HCT116 (cell line): ENCODE results near the gene KSR2. TPM values are rescaled to one million over a fixed set of nuclear protein-coding genes. Genes with fewer than 3 reads are reported as not detected.

Experiments
- ATAC-seq: fragments of 200-7000 bp; cut with Tn5 transposase; 2 replicates; pipeline ENCODE4 v1.9.1; 2020; ENCODE audit warnings: mild to moderate bottlenecking, moderate library complexity
- BruUV-seq: library from RNA; stranded (reverse); fragments of 400-500 nt; replicated peaks from 2 replicates; lab custom pipeline; 2021; lab: Mats Ljungman, UMichigan
- CTCF ChIA-PET: fragments of 300-600 bp; sonication (Branson Sonifier 250); formaldehyde crosslinking; loops from one replicate; lab custom pipeline; 2021; ENCODE audit warnings: antibody characterized with exemption; lab: Charles Lee
- POLR2A ChIA-PET: fragments of 300-600, 350-600 bp; sonication (Branson Sonifier 250); formaldehyde crosslinking; loops from one replicate; lab custom pipeline; 2021; ENCODE audit warnings: antibody characterized with exemption; lab: Charles Lee
- RAD21 ChIA-PET, 2 experiments: fragments of 300-600 bp; sonication (Branson Sonifier 250); formaldehyde crosslinking; loops; one replicate each; lab custom pipeline; 2023; ENCODE audit warnings: low total read pairs in 2 of 2; ENCODE audit not compliant: uncharacterized antibody in 2 of 2, unreplicated experiment in 2 of 2, low non-redundant PET in 1 of 2; lab: Charles Lee
- DNase-seq: peaks from one replicate; pipeline ENCODE4 v3.0.0-alpha.2; 2010; ENCODE audit warnings: low read depth, low spot score
- H2AFZ ChIP-seq: fragments of 200-600 bp; shearing (Covaris generic), sonication (generic); 2 replicates; pipeline ENCODE4 v1.6.1; 2017; ENCODE audit warnings: low read depth, mixed run types, mixed read lengths, antibody characterized with exemption, low read length; ENCODE audit not compliant: poor library complexity, severe bottlenecking
- H3K27ac ChIP-seq: 2 replicates; pipeline ENCODE4 v1.5.1; 2012; ENCODE audit warnings: low read depth, low read length
- H3K27me3 ChIP-seq: fragments of 200-600 bp; sonication (generic); 2 replicates; pipeline ENCODE4 v1.6.1; 2016; ENCODE audit warnings: mixed run types, low read length, mixed read lengths; ENCODE audit not compliant: insufficient read depth
- H3K36me3 ChIP-seq, 2 experiments: fragments of 200-500 bp in 1 of 2; fragments of 200-600 bp in 1 of 2; sonication (Bioruptor generic) in 1 of 2; sonication (generic) in 1 of 2; 2 replicates each; pipeline versions ENCODE4 v1.5.1 to v1.6.1; 2014 to 2016; ENCODE audit warnings: low read length in 2 of 2, inconsistent platforms in 1 of 2, mixed read lengths in 1 of 2, mixed run types in 1 of 2; ENCODE audit not compliant: insufficient read depth in 2 of 2, control insufficient read depth in 1 of 2
- H3K4me1 ChIP-seq, 2 experiments: fragments of 200-600 bp in 1 of 2; sonication (generic) in 1 of 2; 2 replicates each; pipeline versions ENCODE4 v1.5.1 to v1.6.1; 2012 to 2017; ENCODE audit warnings: low read length in 2 of 2, inconsistent platforms in 1 of 2, mild to moderate bottlenecking in 1 of 2, mixed read lengths in 1 of 2, mixed run types in 1 of 2, moderate library complexity in 1 of 2; ENCODE audit not compliant: insufficient read depth in 2 of 2, control insufficient read depth in 1 of 2
- H3K4me2 ChIP-seq: fragments of 200-600 bp; sonication (generic); 2 replicates; pipeline ENCODE4 v1.6.1; 2017; ENCODE audit warnings: mixed run types, low read length, mixed read lengths
- H3K4me3 ChIP-seq, 2 experiments: fragments of 200-600 bp in 1 of 2; sonication (generic) in 1 of 2; replicated peaks in 1 of 2; 2 replicates each; pipeline ENCODE4 v1.5.1; 2011 to 2016; ENCODE audit warnings: low read length in 2 of 2, control low read depth in 1 of 2, low read depth in 1 of 2, mild to moderate bottlenecking in 1 of 2, mixed read lengths in 1 of 2, mixed run types in 1 of 2
- H3K79me2 ChIP-seq: fragments of 200-600 bp; sonication (generic); 2 replicates; pipeline ENCODE4 v1.6.1; 2017; ENCODE audit warnings: mild to moderate bottlenecking, mixed run types, low read length, moderate library complexity, mixed read lengths; ENCODE audit not compliant: insufficient read depth
- H3K9ac ChIP-seq: fragments of 200-600 bp; sonication (generic); 2 replicates; pipeline ENCODE4 v1.6.1; 2016; ENCODE audit warnings: low read length, mixed read lengths
- H3K9me2 ChIP-seq: fragments of 200-600 bp; sonication (generic), shearing (Covaris generic); 2 replicates; pipeline ENCODE4 v1.6.1; 2017; ENCODE audit warnings: mixed run types, mild to moderate bottlenecking, moderate library complexity; ENCODE audit not compliant: insufficient read depth
- H3K9me3 ChIP-seq, 2 experiments: fragments of 200-500 bp in 1 of 2; fragments of 200-600 bp in 1 of 2; sonication (Bioruptor generic) in 1 of 2; sonication (generic) in 1 of 2; 2 replicates each; pipeline ENCODE4 v1.6.1; 2014 to 2017; ENCODE audit warnings: low read length in 2 of 2, mixed read lengths in 2 of 2, inconsistent platforms in 1 of 2, low read depth in 1 of 2, mild to moderate bottlenecking in 1 of 2, mixed run types in 1 of 2, moderate library complexity in 1 of 2; ENCODE audit not compliant: control insufficient read depth in 1 of 2, insufficient read depth in 1 of 2
- H4K20me1 ChIP-seq: fragments of 200-600 bp; sonication (generic), shearing (Covaris generic); 2 replicates; pipeline ENCODE4 v1.6.1; 2017; ENCODE audit warnings: mixed run types, mild to moderate bottlenecking, moderate library complexity; ENCODE audit not compliant: insufficient read depth
- ATF3 ChIP-seq: IDR thresholded peaks from 2 replicates; pipeline ENCODE4 v1.6.1; 2012
- CEBPB ChIP-seq: IDR thresholded peaks from 2 replicates; pipeline ENCODE4 v1.6.1; 2012; ENCODE audit warnings: low read depth
- CTCF ChIP-seq, 3 experiments: fragments of 200-600 bp in 1 of 3; sonication (generic) in 1 of 3; IDR thresholded peaks in 2 of 3; conservative IDR thresholded peaks in 1 of 3; 2 replicates each; pipeline ENCODE4 v1.5.1; 2012 to 2017; ENCODE audit warnings: low read depth in 2 of 3, low read length in 2 of 3, antibody characterized with exemption in 1 of 3, borderline replicate concordance in 1 of 3, control low read depth in 1 of 3, mild to moderate bottlenecking in 1 of 3, mixed read lengths in 1 of 3, mixed run types in 1 of 3, moderate library complexity in 1 of 3; ENCODE audit not compliant: insufficient read depth in 1 of 3
- EGR1 ChIP-seq: IDR thresholded peaks from 2 replicates; pipeline ENCODE4 v1.6.1; 2012; ENCODE audit warnings: low read depth
- ELF1 ChIP-seq: IDR thresholded peaks from 2 replicates; pipeline ENCODE4 v1.6.1; 2012; ENCODE audit warnings: low read depth, borderline replicate concordance
- EZH2 ChIP-seq: fragments of 200-600 bp; sonication (generic); IDR thresholded peaks from 2 replicates; pipeline ENCODE4 v1.6.1; 2017; ENCODE audit warnings: antibody characterized with exemption, mixed run types
- EZH2phosphoT487 ChIP-seq: fragments of 200-600 bp; IDR thresholded peaks from 2 replicates; pipeline ENCODE4 v1.6.1; 2018; ENCODE audit warnings: antibody characterized with exemption, borderline replicate concordance
- JUND ChIP-seq: IDR thresholded peaks from 2 replicates; pipeline ENCODE4 v1.6.1; 2012
- POLR2A ChIP-seq: IDR thresholded peaks from 2 replicates; pipeline ENCODE4 v1.7.0; 2011; ENCODE audit warnings: borderline replicate concordance; ENCODE audit not compliant: insufficient read depth, insufficient read length; ENCODE audit errors: extremely low read depth
- POLR2AphosphoS5 ChIP-seq: IDR thresholded peaks from 2 replicates; pipeline ENCODE4 v1.6.1; 2011; ENCODE audit warnings: mild to moderate bottlenecking, low read depth, low read length, moderate library complexity
- RAD21 ChIP-seq: IDR thresholded peaks from 2 replicates; pipeline ENCODE4 v1.6.1; 2012; ENCODE audit warnings: low read depth, mild to moderate bottlenecking
- REST ChIP-seq: IDR thresholded peaks from 2 replicates; pipeline ENCODE4 v1.6.1; 2012; ENCODE audit warnings: low read depth
- SIN3A ChIP-seq: IDR thresholded peaks from 2 replicates; pipeline ENCODE4 v1.6.1; 2012; ENCODE audit warnings: low read depth
- SP1 ChIP-seq: IDR thresholded peaks from 2 replicates; pipeline ENCODE4 v1.6.1; 2012; ENCODE audit warnings: low read depth
- SRF ChIP-seq: IDR thresholded peaks from 2 replicates; pipeline ENCODE4 v1.6.1; 2012; ENCODE audit warnings: low read depth
- YY1 ChIP-seq: IDR thresholded peaks from 2 replicates; pipeline ENCODE4 v1.6.1; 2011; ENCODE audit warnings: low read length, low read depth, moderate library complexity, mild to moderate bottlenecking; ENCODE audit not compliant: insufficient replicate concordance; ENCODE audit errors: extremely low read depth
- ZBTB33 ChIP-seq: IDR thresholded peaks from 2 replicates; pipeline ENCODE4 v1.6.1; 2011; ENCODE audit warnings: mild to moderate bottlenecking, low read length, moderate library complexity; ENCODE audit not compliant: insufficient replicate concordance; ENCODE audit errors: extremely low read depth
- ZNF274 ChIP-seq: fragments of 200-500 bp; sonication (Bioruptor generic); IDR thresholded peaks from 2 replicates; pipeline ENCODE4 v1.6.1; 2014; ENCODE audit warnings: mild to moderate bottlenecking, low read depth, low read length, inconsistent platforms
- intact Hi-C: fragments of 100-400 bp; cut with micrococcal nuclease; formaldehyde crosslinking; loops from 2 replicates; pipeline ENCODE4 v1.10.0; 2022
- total RNA-seq: library from RNA; stranded (reverse); gene quantifications from one replicate; pipeline ENCODE4 v1.2.1, GENCODE V29; 2021; ENCODE audit not compliant: unreplicated experiment

KSR2 gene
- total RNA-seq, 1 experiment from 2014 or later = 10.1 TPM

GRCh38 chr12:117892441-117892840, 76.3 kb downstream of the KSR2 start:
- POLR2A ChIA-PET = no interaction called here
- H4K20me1 ChIP-seq = no peaks in the 10 kb centered on the region
- no TSS peak for BruUV-seq
- peaks cover 6 to 22% of the 10 kb centered on the region in 2 experiments; a peak in 3 of 4 replicates for H3K4me1 ChIP-seq
- no peak overlapping the region for H3K27ac ChIP-seq
- CTCF ChIA-PET = no interaction called here
- DNase-seq = no peak
- intact Hi-C loops = no loop called here
- no peak overlapping the region for H3K4me2 ChIP-seq
- H3K9ac ChIP-seq = no peak overlapping the region
- H2AFZ ChIP-seq = no peak overlapping the region
- TF ChIP-seq SRF (no peak), ZNF274 (no peak), REST (no peak), JUND (no peak), ELF1 (no peak), ZBTB33 (no peak), EGR1 (no peak), SP1 (no peak), POLR2A (no peak), EZH2phosphoT487 (no peak), CEBPB (no peak), EZH2 (no peak), CTCF (IDR thresholded peaks at IDR 0.05 in 2 of 3, conservative IDR thresholded peaks at IDR 0.05 in 1 of 3; ENCODE audit: borderline replicate concordance in 1 of 3, insufficient read depth in 1 of 3, low read depth in 2 of 3, low read length in 2 of 3) (no peak), POLR2AphosphoS5 (no peak), SIN3A (no peak), YY1 (no peak), ATF3 (no peak), RAD21 (no peak)
- TF ChIP-seq, all 23 proteins: peak for 0
- Histone ChIP-seq H3K27me3 (no peaks in the 10 kb centered on the region), H3K9me3 (no peaks in the 10 kb centered on the region), H3K36me3 (no peaks in the 10 kb centered on the region), H3K79me2 (no peaks in the 10 kb centered on the region), H3K9me2 (no peaks in the 10 kb centered on the region), H3K4me3 (no peak overlapping the region)
- no peak for ATAC-seq
- RAD21 ChIA-PET = no interaction called here
